Measurements from ENCODE around the gene ADA. TPM values are rescaled to one million over a fixed set of nuclear protein-coding genes. Genes with fewer than 3 reads are reported as not detected.

Gene ADA
- polyA plus RNA-seq, 1 donor from 2014 or later = 0.56 TPM

- no peak overlapping the region for H3K4me2 ChIP-seq (ENCODE audit: low read length)
- no peaks in the 10 kb centered on the region for H3K27me3 ChIP-seq (ENCODE audit: insufficient read depth, low read depth, low read length)
- H3K36me3 ChIP-seq (ENCODE audit: insufficient read depth, low read length) = peaks cover 5% of the 10 kb centered on the region
- no peaks in the 10 kb centered on the region for H3K9me2 ChIP-seq (ENCODE audit: insufficient read depth, low read length)
- H4K20me1 ChIP-seq (ENCODE audit: insufficient read depth) = no peaks in the 10 kb centered on the region
- TF ChIP-seq POLR2AphosphoS5 (IDR thresholded peaks at IDR 0.05) (no peak), SMC3 (conservative IDR thresholded peaks at IDR 0.05; ENCODE audit: poor library complexity) (no peak), RAD21 (conservative IDR thresholded peaks at IDR 0.05) (no peak), EZH2 (IDR thresholded peaks at IDR 0.05; ENCODE audit: borderline replicate concordance, insufficient read depth, low read length, poor library complexity, severe bottlenecking) (no peak), TAF1 (IDR thresholded peaks at IDR 0.05; ENCODE audit: low read depth) (no peak), EP300 (conservative IDR thresholded peaks at IDR 0.05; ENCODE audit: poor library complexity, severe bottlenecking) (no peak), MXI1 (conservative IDR thresholded peaks at IDR 0.05; ENCODE audit: poor library complexity, severe bottlenecking) (no peak)
- TF ChIP-seq, protein P1, sequence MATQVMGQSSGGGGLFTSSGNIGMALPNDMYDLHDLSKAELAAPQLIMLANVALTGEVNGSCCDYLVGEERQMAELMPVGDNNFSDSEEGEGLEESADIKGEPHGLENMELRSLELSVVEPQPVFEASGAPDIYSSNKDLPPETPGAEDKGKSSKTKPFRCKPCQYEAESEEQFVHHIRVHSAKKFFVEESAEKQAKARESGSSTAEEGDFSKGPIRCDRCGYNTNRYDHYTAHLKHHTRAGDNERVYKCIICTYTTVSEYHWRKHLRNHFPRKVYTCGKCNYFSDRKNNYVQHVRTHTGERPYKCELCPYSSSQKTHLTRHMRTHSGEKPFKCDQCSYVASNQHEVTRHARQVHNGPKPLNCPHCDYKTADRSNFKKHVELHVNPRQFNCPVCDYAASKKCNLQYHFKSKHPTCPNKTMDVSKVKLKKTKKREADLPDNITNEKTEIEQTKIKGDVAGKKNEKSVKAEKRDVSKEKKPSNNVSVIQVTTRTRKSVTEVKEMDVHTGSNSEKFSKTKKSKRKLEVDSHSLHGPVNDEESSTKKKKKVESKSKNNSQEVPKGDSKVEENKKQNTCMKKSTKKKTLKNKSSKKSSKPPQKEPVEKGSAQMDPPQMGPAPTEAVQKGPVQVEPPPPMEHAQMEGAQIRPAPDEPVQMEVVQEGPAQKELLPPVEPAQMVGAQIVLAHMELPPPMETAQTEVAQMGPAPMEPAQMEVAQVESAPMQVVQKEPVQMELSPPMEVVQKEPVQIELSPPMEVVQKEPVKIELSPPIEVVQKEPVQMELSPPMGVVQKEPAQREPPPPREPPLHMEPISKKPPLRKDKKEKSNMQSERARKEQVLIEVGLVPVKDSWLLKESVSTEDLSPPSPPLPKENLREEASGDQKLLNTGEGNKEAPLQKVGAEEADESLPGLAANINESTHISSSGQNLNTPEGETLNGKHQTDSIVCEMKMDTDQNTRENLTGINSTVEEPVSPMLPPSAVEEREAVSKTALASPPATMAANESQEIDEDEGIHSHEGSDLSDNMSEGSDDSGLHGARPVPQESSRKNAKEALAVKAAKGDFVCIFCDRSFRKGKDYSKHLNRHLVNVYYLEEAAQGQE (IDR thresholded peaks at IDR 0.05; ENCODE audit: borderline replicate concordance) = no peak
- TF ChIP-seq, protein P2, sequence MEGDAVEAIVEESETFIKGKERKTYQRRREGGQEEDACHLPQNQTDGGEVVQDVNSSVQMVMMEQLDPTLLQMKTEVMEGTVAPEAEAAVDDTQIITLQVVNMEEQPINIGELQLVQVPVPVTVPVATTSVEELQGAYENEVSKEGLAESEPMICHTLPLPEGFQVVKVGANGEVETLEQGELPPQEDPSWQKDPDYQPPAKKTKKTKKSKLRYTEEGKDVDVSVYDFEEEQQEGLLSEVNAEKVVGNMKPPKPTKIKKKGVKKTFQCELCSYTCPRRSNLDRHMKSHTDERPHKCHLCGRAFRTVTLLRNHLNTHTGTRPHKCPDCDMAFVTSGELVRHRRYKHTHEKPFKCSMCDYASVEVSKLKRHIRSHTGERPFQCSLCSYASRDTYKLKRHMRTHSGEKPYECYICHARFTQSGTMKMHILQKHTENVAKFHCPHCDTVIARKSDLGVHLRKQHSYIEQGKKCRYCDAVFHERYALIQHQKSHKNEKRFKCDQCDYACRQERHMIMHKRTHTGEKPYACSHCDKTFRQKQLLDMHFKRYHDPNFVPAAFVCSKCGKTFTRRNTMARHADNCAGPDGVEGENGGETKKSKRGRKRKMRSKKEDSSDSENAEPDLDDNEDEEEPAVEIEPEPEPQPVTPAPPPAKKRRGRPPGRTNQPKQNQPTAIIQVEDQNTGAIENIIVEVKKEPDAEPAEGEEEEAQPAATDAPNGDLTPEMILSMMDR (IDR thresholded peaks at IDR 0.05; ENCODE audit: poor library complexity, severe bottlenecking) = no peak
- H3K9ac ChIP-seq (ENCODE audit: low read length) = no peak overlapping the region
- H3K4me3 ChIP-seq (ENCODE audit: low read length) = no peak overlapping the region
- H3K9me3 ChIP-seq (ENCODE audit: low read length) = no peaks in the 10 kb centered on the region
- no peak overlapping the region for H2AFZ ChIP-seq (ENCODE audit: low read depth, low read length)
- no peak overlapping the region for H3K27ac ChIP-seq (ENCODE audit: low read length)
- no peaks in the 10 kb centered on the region for H3F3A ChIP-seq (ENCODE audit: insufficient read depth, low read length, poor library complexity, severe bottlenecking)
- H3K79me2 ChIP-seq (replicated peaks; ENCODE audit: insufficient read depth, low read length) = no peaks in the 10 kb centered on the region
Measured at GRCh38 chr20:44618318-44618731, 33.2 kb downstream of the ADA start.

GRCh38 chr20:44616604-44616964 lies 34.9 kb downstream of the ADA start:
- Histone ChIP-seq H3K9ac (ENCODE audit: low read length) (no peak overlapping the region), H3K36me3 (ENCODE audit: insufficient read depth, low read length) (peaks cover 5% of the 10 kb centered on the region)

More at GRCh38 chr20:44616604-44616964, 34.9 kb downstream of the ADA start:
- Histone ChIP-seq H3K79me2 (replicated peaks; ENCODE audit: insufficient read depth, low read length) (no peaks in the 10 kb centered on the region), H3K4me2 (ENCODE audit: low read length) (no peak overlapping the region), H3F3A (ENCODE audit: insufficient read depth, low read length, poor library complexity, severe bottlenecking) (no peaks in the 10 kb centered on the region), H4K20me1 (ENCODE audit: insufficient read depth) (no peaks in the 10 kb centered on the region), H3K4me3 (ENCODE audit: low read length) (no peak overlapping the region), H3K27me3 (ENCODE audit: insufficient read depth, low read depth, low read length) (no peaks in the 10 kb centered on the region), H3K9me2 (ENCODE audit: insufficient read depth, low read length) (no peaks in the 10 kb centered on the region), H2AFZ (ENCODE audit: low read depth, low read length) (no peak overlapping the region), H3K27ac (ENCODE audit: low read length) (no peak overlapping the region), H3K9me3 (ENCODE audit: low read length) (no peaks in the 10 kb centered on the region)
- TF ChIP-seq TAF1 (IDR thresholded peaks at IDR 0.05; ENCODE audit: low read depth) (no peak), EP300 (conservative IDR thresholded peaks at IDR 0.05; ENCODE audit: poor library complexity, severe bottlenecking) (no peak), POLR2AphosphoS5 (IDR thresholded peaks at IDR 0.05) (no peak)

Measured in neural cell (in vitro differentiated cells).